HepG2 (cell line): Measurements from ENCODE around the gene NDUFS7. TPM values are rescaled to one million over a fixed set of nuclear protein-coding genes. Genes with fewer than 3 reads are reported as not detected.

Source experiments
- ATF7-NPFF ChIP-seq: sonication (generic); formaldehyde crosslinking; IDR thresholded peaks from 2 replicates; pipeline ENCODE4 v1.8.1; 2023; ENCODE audit warnings: mild to moderate bottlenecking, low read depth, missing genetic modification reagents, moderate library complexity
- KAT7 ChIP-seq: IDR thresholded peaks from 2 replicates; pipeline ENCODE4 v1.6.1; 2018; ENCODE audit warnings: borderline replicate concordance, missing compliant biosample characterization
- KDM5B ChIP-seq: sonication (generic); formaldehyde crosslinking; IDR thresholded peaks from 2 replicates; pipeline ENCODE4 v1.4.0; 2020; ENCODE audit warnings: missing genetic modification reagents, mild to moderate bottlenecking, borderline replicate concordance
- MED8 ChIP-seq: sonication (generic); formaldehyde crosslinking; IDR thresholded peaks from 2 replicates; pipeline ENCODE4 v1.8.1; 2023; ENCODE audit warnings: mild to moderate bottlenecking, missing genetic modification reagents; ENCODE audit not compliant: insufficient replicate concordance
- MIXL1 ChIP-seq: IDR thresholded peaks from 2 replicates; pipeline ENCODE4 v1.6.1; 2016
- POLR2AphosphoS2 ChIP-seq: IDR thresholded peaks from 2 replicates; pipeline ENCODE4 v1.6.1; 2011; ENCODE audit warnings: low read depth, low read length, improper control_type of control experiment
- PRDM10 ChIP-seq: sonication (generic); formaldehyde crosslinking; IDR thresholded peaks from 2 replicates; pipeline ENCODE4 v1.4.0; 2020; ENCODE audit warnings: low read depth, missing genetic modification reagents
- REXO4 ChIP-seq: sonication (generic); formaldehyde crosslinking; IDR thresholded peaks from 2 replicates; pipeline ENCODE4 v1.8.0; 2022; ENCODE audit warnings: missing genetic modification reagents, mild to moderate bottlenecking, borderline replicate concordance
- SKI ChIP-seq: fragments of 450-650 bp; IDR thresholded peaks from one replicate; pipeline ENCODE4 v1.6.1; 2018; ENCODE audit warnings: mild to moderate bottlenecking; ENCODE audit not compliant: partially characterized antibody
- SMAD9 ChIP-seq: sonication (generic); formaldehyde crosslinking; IDR thresholded peaks from 2 replicates; pipeline ENCODE4 v1.5.1; 2020; ENCODE audit warnings: mild to moderate bottlenecking, missing genetic modification reagents
- TCF7 ChIP-seq: sonication (generic); IDR thresholded peaks from 2 replicates; pipeline ENCODE4 v1.6.1; 2016; ENCODE audit warnings: antibody characterized with exemption, low read depth
- ZBTB26 ChIP-seq: IDR thresholded peaks from 2 replicates; pipeline ENCODE4 v1.6.1; 2016; ENCODE audit warnings: missing compliant biosample characterization, missing genetic modification reagents, borderline replicate concordance
- ZEB1 ChIP-seq: IDR thresholded peaks from 2 replicates; pipeline ENCODE4 v1.6.1; 2012; ENCODE audit warnings: mild to moderate bottlenecking, low read depth, inconsistent platforms; ENCODE audit not compliant: insufficient replicate concordance
- ZNF260 ChIP-seq: sonication (generic); formaldehyde crosslinking; IDR thresholded peaks from 2 replicates; pipeline ENCODE4 v1.4.0; 2020; ENCODE audit warnings: missing genetic modification reagents, low read depth, mild to moderate bottlenecking, borderline replicate concordance
- ZNF333 ChIP-seq: sonication (generic); formaldehyde crosslinking; IDR thresholded peaks from 2 replicates; pipeline ENCODE4 v1.4.0; 2020; ENCODE audit warnings: mild to moderate bottlenecking, missing genetic modification reagents, borderline replicate concordance
- ZNF501 ChIP-seq: sonication (generic); formaldehyde crosslinking; IDR thresholded peaks from 2 replicates; pipeline ENCODE4 v1.5.1; 2020; ENCODE audit warnings: mild to moderate bottlenecking, moderate library complexity, missing genetic modification reagents
- ZNF530 ChIP-seq: sonication (generic); formaldehyde crosslinking; IDR thresholded peaks from 2 replicates; pipeline ENCODE4 v1.5.0; 2020; ENCODE audit warnings: low read depth, mild to moderate bottlenecking, missing genetic modification reagents
- ZNF652 ChIP-seq: IDR thresholded peaks from 2 replicates; pipeline ENCODE4 v1.6.1; 2016; ENCODE audit warnings: low read depth, borderline replicate concordance
- polyA plus RNA-seq, 8 experiments: library from polyadenylated mRNA; depleted of rRNA in 3 of 8; stranded (reverse) in 7 of 8; unstranded in 1 of 8; fragments of >200 nt; fragmentation: Illumina TruSeq in 4 of 8; extraction: Trizol in 4 of 8; gene quantifications; 2 replicates each; pipeline versions ENCODE4 v1.2.1 to v1.2.3, GENCODE V29; 2011 to 2016; ENCODE audit warnings: low read depth in 4 of 8, missing spikeins in 1 of 8, mixed read lengths in 1 of 8; ENCODE audit not compliant: insufficient read depth in 1 of 8
- total RNA-seq, 5 experiments: library from RNA; depleted of rRNA; stranded (reverse); fragments of >200 nt; fragmentation: Illumina TruSeq; extraction: Trizol; gene quantifications; 2 replicates each; pipeline ENCODE4 v1.2.3, GENCODE V29; 2016; ENCODE audit warnings: low read depth in 1 of 5
- TF ChIP-seq, protein P1 (sequence below): sonication (generic); formaldehyde crosslinking; IDR thresholded peaks from 2 replicates; pipeline ENCODE4 v1.4.0; 2020; ENCODE audit warnings: mild to moderate bottlenecking, missing genetic modification reagents

Gene NDUFS7
- total and polyA plus RNA-seq, 2 of the 13 experiments (the other 11 are each of a cell fraction or from before 2014, with no cell fraction given), result 34.3 to 66.9 TPM

- TF ChIP-seq TCF7 (no peak), PRDM10 (CRISPR knock-in tag) (peak; percentile 60; the same call in 1 of the 2 replicates), ZEB1 (no peak), ZNF530 (no peak), ZNF501 (peak; percentile 70), ZNF652 (CRISPR knock-in tag) (no peak), KDM5B (CRISPR knock-in tag) (peak; percentile 25; the same call in 1 of the 2 replicates), ZNF260 (CRISPR knock-in tag) (no peak), ATF7-NPFF (peak; percentile 82; the same call in 1 of the 2 replicates), ZBTB26 (CRISPR knock-in tag) (no peak), MED8 (CRISPR knock-in tag) (peak; percentile 44), SMAD9 (no peak), MIXL1 (CRISPR knock-in tag) (no peak), POLR2AphosphoS2 (no peak), SKI (peak; percentile 83), KAT7 (CRISPR knock-in tag) (0 out of 2 replicates have a peak, but pooled peaks have one; percentile 37), ZNF333 (CRISPR knock-in tag) (peak; percentile 19; the same call in 1 of the 2 replicates), REXO4 (CRISPR knock-in tag) (no peak)
- TF ChIP-seq, protein P1, sequence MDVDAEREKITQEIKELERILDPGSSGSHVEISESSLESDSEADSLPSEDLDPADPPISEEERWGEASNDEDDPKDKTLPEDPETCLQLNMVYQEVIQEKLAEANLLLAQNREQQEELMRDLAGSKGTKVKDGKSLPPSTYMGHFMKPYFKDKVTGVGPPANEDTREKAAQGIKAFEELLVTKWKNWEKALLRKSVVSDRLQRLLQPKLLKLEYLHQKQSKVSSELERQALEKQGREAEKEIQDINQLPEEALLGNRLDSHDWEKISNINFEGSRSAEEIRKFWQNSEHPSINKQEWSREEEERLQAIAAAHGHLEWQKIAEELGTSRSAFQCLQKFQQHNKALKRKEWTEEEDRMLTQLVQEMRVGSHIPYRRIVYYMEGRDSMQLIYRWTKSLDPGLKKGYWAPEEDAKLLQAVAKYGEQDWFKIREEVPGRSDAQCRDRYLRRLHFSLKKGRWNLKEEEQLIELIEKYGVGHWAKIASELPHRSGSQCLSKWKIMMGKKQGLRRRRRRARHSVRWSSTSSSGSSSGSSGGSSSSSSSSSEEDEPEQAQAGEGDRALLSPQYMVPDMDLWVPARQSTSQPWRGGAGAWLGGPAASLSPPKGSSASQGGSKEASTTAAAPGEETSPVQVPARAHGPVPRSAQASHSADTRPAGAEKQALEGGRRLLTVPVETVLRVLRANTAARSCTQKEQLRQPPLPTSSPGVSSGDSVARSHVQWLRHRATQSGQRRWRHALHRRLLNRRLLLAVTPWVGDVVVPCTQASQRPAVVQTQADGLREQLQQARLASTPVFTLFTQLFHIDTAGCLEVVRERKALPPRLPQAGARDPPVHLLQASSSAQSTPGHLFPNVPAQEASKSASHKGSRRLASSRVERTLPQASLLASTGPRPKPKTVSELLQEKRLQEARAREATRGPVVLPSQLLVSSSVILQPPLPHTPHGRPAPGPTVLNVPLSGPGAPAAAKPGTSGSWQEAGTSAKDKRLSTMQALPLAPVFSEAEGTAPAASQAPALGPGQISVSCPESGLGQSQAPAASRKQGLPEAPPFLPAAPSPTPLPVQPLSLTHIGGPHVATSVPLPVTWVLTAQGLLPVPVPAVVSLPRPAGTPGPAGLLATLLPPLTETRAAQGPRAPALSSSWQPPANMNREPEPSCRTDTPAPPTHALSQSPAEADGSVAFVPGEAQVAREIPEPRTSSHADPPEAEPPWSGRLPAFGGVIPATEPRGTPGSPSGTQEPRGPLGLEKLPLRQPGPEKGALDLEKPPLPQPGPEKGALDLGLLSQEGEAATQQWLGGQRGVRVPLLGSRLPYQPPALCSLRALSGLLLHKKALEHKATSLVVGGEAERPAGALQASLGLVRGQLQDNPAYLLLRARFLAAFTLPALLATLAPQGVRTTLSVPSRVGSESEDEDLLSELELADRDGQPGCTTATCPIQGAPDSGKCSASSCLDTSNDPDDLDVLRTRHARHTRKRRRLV (CRISPR knock-in tag), result no peak
Observed at GRCh38 chr19:1400281-1401137, 16.8 kb downstream of the NDUFS7 start (continued).
